NCI-H1930 (cell line): Measurements from ENCODE around the gene SLC15A3.

Experiments used
- DNase-seq, 2 experiments: peaks; one replicate each; lab custom pipeline; 2025; lab: John Stamatoyannopoulos, UW

SLC15A3 gene

GRCh38 chr11:60945295-60945667, 6.7 kb downstream of the SLC15A3 start:
- DNase-seq, result no peak

GRCh38 chr11:60944490-60945294, 7.3 kb downstream of the SLC15A3 start:
- no peak for DNase-seq

- DNase-seq, result no peak
Measured at GRCh38 chr11:60942970-60943565, 8.9 kb downstream of the SLC15A3 start.

GRCh38 chr11:60942219-60942618, 9.8 kb downstream of the SLC15A3 start:
- DNase-seq, result peak in 1 of 2 experiments; percentile 35

GRCh38 chr11:60941371-60942119, 10.4 kb downstream of the SLC15A3 start:
- no peak for DNase-seq

GRCh38 chr11:60939855-60940254, 12.1 kb downstream of the SLC15A3 start:
- no peak for DNase-seq

GRCh38 chr11:60939301-60939700, 12.7 kb downstream of the SLC15A3 start:
- no peak for DNase-seq

GRCh38 chr11:60938500-60938899, 13.5 kb downstream of the SLC15A3 start:
- DNase-seq, result no peak

- no peak for DNase-seq
Measured at GRCh38 chr11:60937811-60938210, 14.2 kb downstream of the SLC15A3 start.

GRCh38 chr11:60937144-60937527, 14.8 kb downstream of the SLC15A3 start:
- no peak for DNase-seq

- no peak for DNase-seq
Measured at GRCh38 chr11:60936467-60937143, 15.4 kb downstream of the SLC15A3 start.

- no peak for DNase-seq
Measured at GRCh38 chr11:60935676-60936442, 16.1 kb downstream of the SLC15A3 start.

GRCh38 chr11:60934790-60935605, 17.0 kb downstream of the SLC15A3 start:
- DNase-seq, result no peak

- DNase-seq, result no peak
Measured at GRCh38 chr11:60934124-60934789, 17.7 kb downstream of the SLC15A3 start.

- DNase-seq, result no peak
Measured at GRCh38 chr11:60933416-60934123, 18.4 kb downstream of the SLC15A3 start.

GRCh38 chr11:60932605-60933356, 19.2 kb downstream of the SLC15A3 start:
- no peak for DNase-seq

GRCh38 chr11:60931917-60932316, 20.1 kb downstream of the SLC15A3 start:
- no peak for DNase-seq

GRCh38 chr11:60930394-60930793, 21.6 kb downstream of the SLC15A3 start:
- DNase-seq, result no peak

GRCh38 chr11:60929764-60930163, 22.2 kb downstream of the SLC15A3 start:
- no peak for DNase-seq
